ENCODE results near the gene SNED1.

The SNED1 gene

GRCh38 chr2:241080405-241081189 lies 82.2 kb downstream of the SNED1 start:
- Histone ChIP-seq H3K9me3 (ENCODE audit: severe bottlenecking) (no peaks in the 10 kb centered on the region), H3K27ac (no peak overlapping the region), H3K4me3 (ENCODE audit: low read depth, low read length) (no peak overlapping the region), H3K36me3 (no peaks in the 10 kb centered on the region; the same call in 1 of the 2 replicates), H3K27me3 (ENCODE audit: insufficient read depth, low read depth, severe bottlenecking) (no peaks in the 10 kb centered on the region)
- TF ChIP-seq CTCF (IDR thresholded peaks at IDR 0.05; ENCODE audit: low read depth, low read length), result no peak
- DNase-seq, result no peak

GRCh38 chr2:241081190-241081642 lies 82.8 kb downstream of the SNED1 start:
- Histone ChIP-seq H3K27me3 (ENCODE audit: insufficient read depth, low read depth, severe bottlenecking) (no peaks in the 10 kb centered on the region), H3K4me3 (ENCODE audit: low read depth, low read length) (no peak overlapping the region), H3K36me3 (peaks cover under 1% of the 10 kb centered on the region; the same call in 1 of the 2 replicates), H3K27ac (no peak overlapping the region), H3K9me3 (ENCODE audit: severe bottlenecking) (no peaks in the 10 kb centered on the region)
- TF ChIP-seq CTCF (IDR thresholded peaks at IDR 0.05; ENCODE audit: low read depth, low read length), result no peak
- no peak for DNase-seq

- Histone ChIP-seq H3K27ac (no peak overlapping the region), H3K9me3 (ENCODE audit: severe bottlenecking) (no peaks in the 10 kb centered on the region), H3K4me3 (ENCODE audit: low read depth, low read length) (no peak overlapping the region), H3K27me3 (ENCODE audit: insufficient read depth, low read depth, severe bottlenecking) (no peaks in the 10 kb centered on the region), H3K36me3 (peaks cover 2% of the 10 kb centered on the region; the same call in 1 of the 2 replicates)
- TF ChIP-seq CTCF (IDR thresholded peaks at IDR 0.05; ENCODE audit: low read depth, low read length), result no peak
- no peak for DNase-seq
These were observed 83.4 kb downstream of the SNED1 start for GRCh38 chr2:241081643-241082340.

- H3K36me3 ChIP-seq, result peaks cover 5% of the 10 kb centered on the region
- H3K27ac ChIP-seq, result no peak overlapping the region
- H3K27me3 ChIP-seq (ENCODE audit: insufficient read depth, low read depth, severe bottlenecking), result no peaks in the 10 kb centered on the region
- H3K9me3 ChIP-seq (ENCODE audit: severe bottlenecking), result no peaks in the 10 kb centered on the region
- TF ChIP-seq CTCF (IDR thresholded peaks at IDR 0.05; ENCODE audit: low read depth, low read length), result no peak
- DNase-seq, result no peak
- H3K4me3 ChIP-seq (ENCODE audit: low read depth, low read length), result no peak overlapping the region
These were observed 84.1 kb downstream of the SNED1 start for GRCh38 chr2:241082341-241083090.

- Histone ChIP-seq H3K27ac (no peak overlapping the region), H3K27me3 (ENCODE audit: insufficient read depth, low read depth, severe bottlenecking) (no peaks in the 10 kb centered on the region), H3K9me3 (ENCODE audit: severe bottlenecking) (no peaks in the 10 kb centered on the region), H3K36me3 (peaks cover 11% of the 10 kb centered on the region), H3K4me3 (ENCODE audit: low read depth, low read length) (no peak overlapping the region)
- TF ChIP-seq CTCF (IDR thresholded peaks at IDR 0.05; ENCODE audit: low read depth, low read length), result no peak
- DNase-seq, result no peak
These were observed 84.6 kb downstream of the SNED1 start for GRCh38 chr2:241083091-241083415.

All from WERI-Rb-1 (cell line).